ENCODE measurements around the gene HDAC10.

HDAC10 gene

GRCh38 chr22:50283821-50284220 lies 32.8 kb upstream of the HDAC10 start:
- no peaks in the 10 kb centered on the region for H3K9me3 ChIP-seq (ENCODE audit: control insufficient read depth, low read length)
- H3K4me3 ChIP-seq (ENCODE audit: extremely low read depth, insufficient read depth, low read length, poor library complexity, severe bottlenecking) = no peak overlapping the region
- no peak overlapping the region for H3K27ac ChIP-seq (ENCODE audit: low read depth, low read length, severe bottlenecking)
- H3K4me1 ChIP-seq (ENCODE audit: control insufficient read depth, insufficient read depth, low read length, poor library complexity, severe bottlenecking) = peaks cover 8% of the 10 kb centered on the region
- H3K36me3 ChIP-seq (ENCODE audit: control insufficient read depth, insufficient read depth, low read length) = peaks cover 87% of the 10 kb centered on the region
- WGBS, 2 experiments (ENCODE audit: insufficient coverage in 2 of 2) = 96% methylated on average over 18 to 19 of the region's 30 CpGs

GRCh38 chr22:50282361-50283155 lies 31.5 kb upstream of the HDAC10 start:
- H3K4me3 ChIP-seq (ENCODE audit: extremely low read depth, insufficient read depth, low read length, poor library complexity, severe bottlenecking) = no peak overlapping the region
- peaks cover 8% of the 10 kb centered on the region for H3K4me1 ChIP-seq (ENCODE audit: control insufficient read depth, insufficient read depth, low read length, poor library complexity, severe bottlenecking)
- H3K9me3 ChIP-seq (ENCODE audit: control insufficient read depth, low read length) = no peaks in the 10 kb centered on the region
- WGBS, 2 experiments (ENCODE audit: insufficient coverage in 2 of 2) = 97 to 99% methylated on average over 31 to 42 of the region's 45 CpGs
- H3K27ac ChIP-seq (ENCODE audit: low read depth, low read length, severe bottlenecking) = peak overlapping the region; percentile 16
- peaks cover 87% of the 10 kb centered on the region for H3K36me3 ChIP-seq (ENCODE audit: control insufficient read depth, insufficient read depth, low read length)

- H3K4me3 ChIP-seq (ENCODE audit: extremely low read depth, insufficient read depth, low read length, poor library complexity, severe bottlenecking) = no peak overlapping the region
- peaks cover 8% of the 10 kb centered on the region for H3K4me1 ChIP-seq (ENCODE audit: control insufficient read depth, insufficient read depth, low read length, poor library complexity, severe bottlenecking)
- H3K36me3 ChIP-seq (ENCODE audit: control insufficient read depth, insufficient read depth, low read length) = peaks cover 88% of the 10 kb centered on the region
- H3K9me3 ChIP-seq (ENCODE audit: control insufficient read depth, low read length) = no peaks in the 10 kb centered on the region
- 95 to 99% methylated on average over 25 of the region's 25 CpGs for WGBS, 2 experiments (ENCODE audit: insufficient coverage in 2 of 2)
- H3K27ac ChIP-seq (ENCODE audit: low read depth, low read length, severe bottlenecking) = no peak overlapping the region
Observed at GRCh38 chr22:50281957-50282356, 30.9 kb upstream of the HDAC10 start.

- Histone ChIP-seq H3K4me3 (ENCODE audit: extremely low read depth, insufficient read depth, low read length, poor library complexity, severe bottlenecking) (no peak overlapping the region), H3K36me3 (ENCODE audit: control insufficient read depth, insufficient read depth, low read length) (peaks cover 88% of the 10 kb centered on the region), H3K4me1 (ENCODE audit: control insufficient read depth, insufficient read depth, low read length, poor library complexity, severe bottlenecking) (peaks cover 8% of the 10 kb centered on the region), H3K27ac (ENCODE audit: low read depth, low read length, severe bottlenecking) (no peak overlapping the region), H3K9me3 (ENCODE audit: control insufficient read depth, low read length) (peaks cover 4% of the 10 kb centered on the region)
- WGBS, 2 experiments (ENCODE audit: insufficient coverage in 2 of 2) = 97 to 98% methylated on average over 33 to 35 of the region's 36 CpGs
Observed at GRCh38 chr22:50281384-50281760, 30.3 kb upstream of the HDAC10 start.

GRCh38 chr22:50280708-50281383 lies 29.8 kb upstream of the HDAC10 start:
- Histone ChIP-seq H3K4me1 (ENCODE audit: control insufficient read depth, insufficient read depth, low read length, poor library complexity, severe bottlenecking) (peaks cover 8% of the 10 kb centered on the region), H3K9me3 (ENCODE audit: control insufficient read depth, low read length) (peaks cover 6% of the 10 kb centered on the region)
- 98% methylated on average over 37 to 47 of the region's 47 CpGs for WGBS, 2 experiments (ENCODE audit: insufficient coverage in 2 of 2)

GRCh38 chr22:50280022-50280707 lies 29.1 kb upstream of the HDAC10 start:
- Histone ChIP-seq H3K9me3 (ENCODE audit: control insufficient read depth, low read length) (peaks cover 6% of the 10 kb centered on the region), H3K4me1 (ENCODE audit: control insufficient read depth, insufficient read depth, low read length, poor library complexity, severe bottlenecking) (peaks cover 8% of the 10 kb centered on the region), H3K27ac (ENCODE audit: low read depth, low read length, severe bottlenecking) (no peak overlapping the region), H3K4me3 (ENCODE audit: extremely low read depth, insufficient read depth, low read length, poor library complexity, severe bottlenecking) (no peak overlapping the region), H3K36me3 (ENCODE audit: control insufficient read depth, insufficient read depth, low read length) (peaks cover 93% of the 10 kb centered on the region)
- 96% methylated on average over 28 to 38 of the region's 38 CpGs for WGBS, 2 experiments (ENCODE audit: insufficient coverage in 2 of 2)

More at GRCh38 chr22:50280708-50281383, 29.8 kb upstream of the HDAC10 start:
- Histone ChIP-seq H3K4me3 (ENCODE audit: extremely low read depth, insufficient read depth, low read length, poor library complexity, severe bottlenecking) (no peak overlapping the region), H3K27ac (ENCODE audit: low read depth, low read length, severe bottlenecking) (no peak overlapping the region), H3K36me3 (ENCODE audit: control insufficient read depth, insufficient read depth, low read length) (peaks cover 88% of the 10 kb centered on the region)

GRCh38 chr22:50278956-50279619 lies 28.0 kb upstream of the HDAC10 start:
- Histone ChIP-seq H3K27ac (ENCODE audit: low read depth, low read length, severe bottlenecking) (no peak overlapping the region), H3K9me3 (ENCODE audit: control insufficient read depth, low read length) (peaks cover 6% of the 10 kb centered on the region), H3K4me1 (ENCODE audit: control insufficient read depth, insufficient read depth, low read length, poor library complexity, severe bottlenecking) (peaks cover 8% of the 10 kb centered on the region), H3K4me3 (ENCODE audit: extremely low read depth, insufficient read depth, low read length, poor library complexity, severe bottlenecking) (no peak overlapping the region), H3K36me3 (ENCODE audit: control insufficient read depth, insufficient read depth, low read length) (peaks cover 87% of the 10 kb centered on the region)
- 93 to 96% methylated on average over 28 of the region's 30 CpGs for WGBS, 2 experiments (ENCODE audit: insufficient coverage in 2 of 2)

- H3K27ac ChIP-seq (ENCODE audit: low read depth, low read length, severe bottlenecking) = no peak overlapping the region
- H3K36me3 ChIP-seq (ENCODE audit: control insufficient read depth, insufficient read depth, low read length) = peaks cover 87% of the 10 kb centered on the region
- H3K4me3 ChIP-seq (ENCODE audit: extremely low read depth, insufficient read depth, low read length, poor library complexity, severe bottlenecking) = no peak overlapping the region
- H3K4me1 ChIP-seq (ENCODE audit: control insufficient read depth, insufficient read depth, low read length, poor library complexity, severe bottlenecking) = peaks cover 8% of the 10 kb centered on the region
- whole genome bisulfite sequencing, 2 experiments (ENCODE audit: insufficient coverage in 2 of 2) = 96 to 97% methylated on average over 17 to 19 of the region's 21 CpGs
- peaks cover 6% of the 10 kb centered on the region for H3K9me3 ChIP-seq (ENCODE audit: control insufficient read depth, low read length)
Observed at GRCh38 chr22:50278461-50278860, 27.4 kb upstream of the HDAC10 start.

GRCh38 chr22:50277761-50278160 lies 26.7 kb upstream of the HDAC10 start:
- Histone ChIP-seq H3K4me3 (ENCODE audit: extremely low read depth, insufficient read depth, low read length, poor library complexity, severe bottlenecking) (no peak overlapping the region), H3K27ac (ENCODE audit: low read depth, low read length, severe bottlenecking) (no peak overlapping the region), H3K4me1 (ENCODE audit: control insufficient read depth, insufficient read depth, low read length, poor library complexity, severe bottlenecking) (peaks cover 6% of the 10 kb centered on the region), H3K9me3 (ENCODE audit: control insufficient read depth, low read length) (peaks cover 6% of the 10 kb centered on the region), H3K36me3 (ENCODE audit: control insufficient read depth, insufficient read depth, low read length) (peaks cover 80% of the 10 kb centered on the region)
- WGBS, 2 experiments (ENCODE audit: insufficient coverage in 2 of 2) = 94% methylated on average over 20 to 25 of the region's 25 CpGs

GRCh38 chr22:50276143-50276542 lies 25.1 kb upstream of the HDAC10 start:
- H3K36me3 ChIP-seq (ENCODE audit: control insufficient read depth, insufficient read depth, low read length) = peaks cover 65% of the 10 kb centered on the region
- peaks cover 9% of the 10 kb centered on the region for H3K4me1 ChIP-seq (ENCODE audit: control insufficient read depth, insufficient read depth, low read length, poor library complexity, severe bottlenecking)
- WGBS, 2 experiments (ENCODE audit: insufficient coverage in 2 of 2) = 88 to 91% methylated on average over 18 to 22 of the region's 25 CpGs
- H3K27ac ChIP-seq (ENCODE audit: low read depth, low read length, severe bottlenecking) = no peak overlapping the region
- H3K9me3 ChIP-seq (ENCODE audit: control insufficient read depth, low read length) = peaks cover 6% of the 10 kb centered on the region
- H3K4me3 ChIP-seq (ENCODE audit: extremely low read depth, insufficient read depth, low read length, poor library complexity, severe bottlenecking) = no peak overlapping the region

Data from mesodermal cell (in vitro differentiated cells).